ENCODE data around the gene UBE2G2. TPM values are rescaled to one million over a fixed set of nuclear protein-coding genes. Genes with fewer than 3 reads are reported as not detected.

The UBE2G2 gene
- total and polyA plus RNA-seq, 2 experiments from 2014 or later, result 55.2 to 61.6 TPM

DNA sequence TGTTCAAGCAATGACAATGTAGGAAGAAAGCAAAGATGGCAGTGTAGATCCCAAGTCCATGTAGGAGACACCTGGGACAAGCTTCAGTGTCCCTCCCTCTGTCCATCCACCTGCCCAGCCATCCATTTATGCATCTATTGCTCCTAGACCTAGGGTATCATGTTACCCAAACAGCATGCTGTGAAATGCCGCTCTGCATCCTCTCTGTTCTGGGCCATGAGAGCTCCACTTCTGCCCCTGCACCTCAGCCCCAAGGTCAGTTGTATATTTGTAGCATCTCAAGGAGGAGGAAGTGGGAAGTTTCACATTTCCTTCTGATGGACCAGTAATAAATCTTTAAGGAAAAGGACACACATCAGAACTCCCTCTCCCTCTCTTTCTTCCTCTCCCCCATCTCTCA, 62.3 kb downstream of the UBE2G2 start:
- no peak for DNase-seq (ENCODE audit: low spot score)
- TF ChIP-seq, protein P1, sequence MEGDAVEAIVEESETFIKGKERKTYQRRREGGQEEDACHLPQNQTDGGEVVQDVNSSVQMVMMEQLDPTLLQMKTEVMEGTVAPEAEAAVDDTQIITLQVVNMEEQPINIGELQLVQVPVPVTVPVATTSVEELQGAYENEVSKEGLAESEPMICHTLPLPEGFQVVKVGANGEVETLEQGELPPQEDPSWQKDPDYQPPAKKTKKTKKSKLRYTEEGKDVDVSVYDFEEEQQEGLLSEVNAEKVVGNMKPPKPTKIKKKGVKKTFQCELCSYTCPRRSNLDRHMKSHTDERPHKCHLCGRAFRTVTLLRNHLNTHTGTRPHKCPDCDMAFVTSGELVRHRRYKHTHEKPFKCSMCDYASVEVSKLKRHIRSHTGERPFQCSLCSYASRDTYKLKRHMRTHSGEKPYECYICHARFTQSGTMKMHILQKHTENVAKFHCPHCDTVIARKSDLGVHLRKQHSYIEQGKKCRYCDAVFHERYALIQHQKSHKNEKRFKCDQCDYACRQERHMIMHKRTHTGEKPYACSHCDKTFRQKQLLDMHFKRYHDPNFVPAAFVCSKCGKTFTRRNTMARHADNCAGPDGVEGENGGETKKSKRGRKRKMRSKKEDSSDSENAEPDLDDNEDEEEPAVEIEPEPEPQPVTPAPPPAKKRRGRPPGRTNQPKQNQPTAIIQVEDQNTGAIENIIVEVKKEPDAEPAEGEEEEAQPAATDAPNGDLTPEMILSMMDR (IDR thresholded peaks at IDR 0.05; ENCODE audit: poor library complexity), result no peak
- TF ChIP-seq EZH2 (IDR thresholded peaks at IDR 0.05; ENCODE audit: borderline replicate concordance) (no peak), EZH2phosphoT487 (IDR thresholded peaks at IDR 0.05; ENCODE audit: low read depth, severe bottlenecking, unreplicated experiment) (no peak)
- H2AFZ ChIP-seq, result no peak overlapping the region
- no peaks in the 10 kb centered on the region for H3K27me3 ChIP-seq
- no peaks in the 10 kb centered on the region for H3K36me3 ChIP-seq (replicated peaks; ENCODE audit: insufficient read depth, low read depth)
- H4K20me1 ChIP-seq (ENCODE audit: insufficient read depth, poor library complexity, severe bottlenecking), result no peaks in the 10 kb centered on the region
- H3K9me3 ChIP-seq (ENCODE audit: low read depth), result no peaks in the 10 kb centered on the region
- H3K9me2 ChIP-seq (replicated peaks; ENCODE audit: insufficient read depth), result no peaks in the 10 kb centered on the region
- no peaks in the 10 kb centered on the region for H3K79me2 ChIP-seq
- H3K4me2 ChIP-seq, result no peak overlapping the region
- no peak overlapping the region for H3K27ac ChIP-seq
- 91% methylated on average over 1 of the region's 1 CpG for WGBS (ENCODE audit: low lambda C conversion rate, missing lambda C conversion rate)
- H3K4me3 ChIP-seq, result no peak overlapping the region
- H3K4me1 ChIP-seq (ENCODE audit: insufficient read depth), result no peaks in the 10 kb centered on the region

DNA sequence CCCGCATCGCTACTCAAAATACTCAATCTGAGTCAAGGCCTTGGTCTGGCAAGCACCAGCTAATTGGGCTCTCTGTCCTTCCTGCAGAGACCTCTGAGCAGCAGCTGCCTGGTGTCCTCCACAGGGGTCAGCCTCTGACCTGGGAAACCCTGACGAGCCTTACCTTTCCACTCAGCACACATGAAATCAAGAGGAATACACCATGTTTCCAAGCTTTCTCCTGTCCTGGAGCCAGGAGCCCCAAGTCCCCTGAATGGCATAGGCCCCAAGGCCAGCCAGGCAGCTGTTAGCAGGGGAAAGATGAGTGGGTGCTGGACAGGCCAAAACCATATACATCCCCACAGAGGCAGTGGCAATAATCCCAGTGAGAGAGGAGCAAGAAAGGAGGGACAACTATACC, 63.0 kb downstream of the UBE2G2 start:
- Histone ChIP-seq H3K4me2 (no peak overlapping the region), H3K9me2 (replicated peaks; ENCODE audit: insufficient read depth) (no peaks in the 10 kb centered on the region), H3K36me3 (replicated peaks; ENCODE audit: insufficient read depth, low read depth) (no peaks in the 10 kb centered on the region), H3K4me3 (no peak overlapping the region), H3K27ac (no peak overlapping the region), H4K20me1 (ENCODE audit: insufficient read depth, poor library complexity, severe bottlenecking) (no peaks in the 10 kb centered on the region), H3K9me3 (ENCODE audit: low read depth) (no peaks in the 10 kb centered on the region), H3K79me2 (no peaks in the 10 kb centered on the region), H3K4me1 (ENCODE audit: insufficient read depth) (no peaks in the 10 kb centered on the region), H2AFZ (no peak overlapping the region), H3K27me3 (no peaks in the 10 kb centered on the region)
- no peak for DNase-seq (ENCODE audit: low spot score)
- no peak for TF ChIP-seq EZH2 (IDR thresholded peaks at IDR 0.05; ENCODE audit: borderline replicate concordance)
- TF ChIP-seq EZH2phosphoT487 (IDR thresholded peaks at IDR 0.05; ENCODE audit: low read depth, severe bottlenecking, unreplicated experiment), result no peak
- TF ChIP-seq, protein P1 (IDR thresholded peaks at IDR 0.05; ENCODE audit: poor library complexity), result no peak
- 96% methylated on average over 3 of the region's 3 CpGs for WGBS (ENCODE audit: low lambda C conversion rate, missing lambda C conversion rate)

DNA sequence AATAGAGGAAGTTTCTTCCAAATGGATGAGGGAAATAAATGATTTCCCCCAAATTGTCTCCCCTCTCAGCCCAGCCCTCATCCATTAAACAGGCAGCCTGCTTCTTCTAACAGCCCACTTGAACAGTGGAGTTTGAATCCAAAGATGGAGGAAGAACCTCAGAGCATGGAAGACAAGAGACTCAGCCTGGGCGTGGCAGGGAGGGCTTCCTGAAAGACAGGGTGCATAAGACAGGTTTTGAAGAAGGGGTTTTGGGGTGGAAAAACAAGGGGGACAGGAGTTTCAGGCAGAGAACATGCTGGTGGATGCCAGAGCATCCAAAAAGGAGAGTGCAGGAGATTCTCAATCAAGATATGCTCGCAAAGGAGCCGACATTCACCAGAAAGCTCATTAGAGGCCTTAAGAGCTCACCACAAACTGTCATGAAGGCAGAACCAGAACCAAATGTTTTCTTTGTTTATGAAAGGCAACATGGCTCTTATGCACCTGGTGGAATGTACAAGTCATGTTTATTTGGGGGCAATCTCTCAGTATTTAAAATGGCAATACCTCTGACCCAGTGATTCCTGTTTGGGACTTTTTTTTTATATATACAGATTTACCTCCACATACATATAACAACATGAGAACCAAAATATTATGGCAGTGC, 63.8 kb downstream of the UBE2G2 start:
- DNase-seq (ENCODE audit: low spot score), result no peak
- no peaks in the 10 kb centered on the region for H3K36me3 ChIP-seq (replicated peaks; ENCODE audit: insufficient read depth, low read depth)
- H2AFZ ChIP-seq, result no peak overlapping the region
- no peak overlapping the region for H3K4me2 ChIP-seq
- WGBS (ENCODE audit: low lambda C conversion rate, missing lambda C conversion rate), result 81% methylated on average over 3 of the region's 3 CpGs
- H3K9me2 ChIP-seq (replicated peaks; ENCODE audit: insufficient read depth), result no peaks in the 10 kb centered on the region
- no peaks in the 10 kb centered on the region for H4K20me1 ChIP-seq (ENCODE audit: insufficient read depth, poor library complexity, severe bottlenecking)
- no peaks in the 10 kb centered on the region for H3K27me3 ChIP-seq
- H3K9me3 ChIP-seq (ENCODE audit: low read depth), result no peaks in the 10 kb centered on the region
- no peaks in the 10 kb centered on the region for H3K4me1 ChIP-seq (ENCODE audit: insufficient read depth)
- TF ChIP-seq EZH2 (IDR thresholded peaks at IDR 0.05; ENCODE audit: borderline replicate concordance) (no peak), EZH2phosphoT487 (IDR thresholded peaks at IDR 0.05; ENCODE audit: low read depth, severe bottlenecking, unreplicated experiment) (no peak)
- TF ChIP-seq, protein P1 (IDR thresholded peaks at IDR 0.05; ENCODE audit: poor library complexity), result no peak
- H3K4me3 ChIP-seq, result no peak overlapping the region
- H3K79me2 ChIP-seq, result no peaks in the 10 kb centered on the region
- H3K27ac ChIP-seq, result no peak overlapping the region
